Small intestine (tissue), 7 donors: Measurements from ENCODE around the gene OR8G5. TPM values are rescaled to one million over a fixed set of nuclear protein-coding genes. Genes with fewer than 3 reads are reported as not detected.

Experiments
- DNase-seq, 2 donors: peaks; one replicate each; pipeline versions ENCODE4 v3.0.0 to v3.0.0-alpha.2; 2013
- FAIRE-seq: peaks from 2 replicates; lab custom pipeline; 2012; peaks lifted over from hg19 to GRCh38; lab: Jason Lieb, UNC
- H3K27ac ChIP-seq, 3 donors: one replicate each; pipeline ENCODE4 v1.5.1; 2013; ENCODE audit warnings: low read length in 2 of 3, mild to moderate bottlenecking in 2 of 3, control low read depth in 1 of 3, inconsistent platforms in 1 of 3, low read depth in 1 of 3, moderate library complexity in 1 of 3
- H3K27me3 ChIP-seq, 3 donors: one replicate each; pipeline ENCODE4 v1.6.1; 2013; ENCODE audit warnings: low read length in 3 of 3, inconsistent platforms in 1 of 3; ENCODE audit not compliant: control insufficient read depth in 3 of 3, insufficient read depth in 3 of 3
- H3K36me3 ChIP-seq, 3 donors: one replicate each; pipeline ENCODE4 v1.6.1; 2013; ENCODE audit warnings: low read length in 3 of 3, inconsistent platforms in 1 of 3, low read depth in 1 of 3, mild to moderate bottlenecking in 1 of 3, moderate library complexity in 1 of 3; ENCODE audit not compliant: control insufficient read depth in 3 of 3, insufficient read depth in 2 of 3
- H3K4me1 ChIP-seq, 3 donors: one replicate each; pipeline ENCODE4 v1.6.1; 2013; ENCODE audit warnings: low read length in 2 of 3, inconsistent platforms in 1 of 3, low read depth in 1 of 3, mild to moderate bottlenecking in 1 of 3, moderate library complexity in 1 of 3; ENCODE audit not compliant: control insufficient read depth in 3 of 3, insufficient read depth in 2 of 3
- H3K4me3 ChIP-seq, 3 donors: one replicate each; pipeline ENCODE4 v1.5.1; 2013; ENCODE audit warnings: low read length in 3 of 3, control low read depth in 1 of 3, inconsistent platforms in 1 of 3, low read depth in 1 of 3, mild to moderate bottlenecking in 1 of 3, moderate library complexity in 1 of 3
- H3K9me3 ChIP-seq, 2 donors: one replicate each; pipeline ENCODE4 v1.6.1; 2013; ENCODE audit warnings: low read depth in 1 of 2, low read length in 1 of 2; ENCODE audit not compliant: control insufficient read depth in 2 of 2, insufficient read depth in 1 of 2
- WGBS, 3 donors: extraction: QIAGEN DNeasy Blood & Tissue Kit; methylation state at CpG; one replicate each; pipeline ENCODE4 v1.1.7; 2013; 5-methylcytosine and 5-hydroxymethylcytosine counted together
- polyA plus RNA-seq, 4 donors: library from polyadenylated mRNA; stranded (reverse) in 3 of 4; unstranded in 1 of 4; fragments of 200-250 nt in 3 of 4; fragments of 120-200 nt in 1 of 4; gene quantifications; one replicate each; pipeline versions ENCODE4 v1.2.1 to v1.2.3, GENCODE V29; 2013
- donor health status: healthy with polysubstance abuse.
- donor health status: control.
- donor health status: control.
- donor health status: Bipolar disorder and iron deficiency.
- donor health status: healthy.

Gene OR8G5
- polyA plus RNA-seq, 4 donors, result not detected

DNA sequence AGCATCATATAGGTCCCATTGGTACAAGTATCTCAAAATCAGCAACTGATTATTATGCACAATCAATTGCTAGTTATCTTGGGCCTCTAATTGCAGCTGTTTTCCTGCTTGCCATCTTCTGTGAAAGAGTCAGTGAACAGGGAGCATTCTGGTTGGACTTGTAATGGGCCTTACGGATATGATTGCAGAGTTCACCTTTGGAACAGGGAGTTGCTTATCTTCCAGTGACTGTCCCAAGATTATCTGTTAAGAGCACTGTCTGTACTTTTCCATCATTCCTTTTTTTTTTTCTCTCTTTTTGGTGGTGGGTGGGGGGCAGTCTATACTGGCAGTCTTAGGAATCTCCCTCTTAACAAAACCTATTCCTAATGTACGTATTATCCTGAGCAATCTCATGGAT lies 17.8 kb downstream of the OR8G5 start:
- Histone ChIP-seq H3K36me3 (no peaks in the 10 kb centered on the region), H3K4me1 (no peaks in the 10 kb centered on the region), H3K4me3 (no peak overlapping the region), H3K27ac (no peak overlapping the region), H3K27me3 (no peaks in the 10 kb centered on the region), H3K9me3 (no peaks in the 10 kb centered on the region)
- WGBS, 3 donors, result 47 to 67% (median 57%) methylated on average over 2 of the region's 2 CpGs
- peak; percentile 3 to 45 for DNase-seq
- FAIRE-seq, result no peak

DNA sequence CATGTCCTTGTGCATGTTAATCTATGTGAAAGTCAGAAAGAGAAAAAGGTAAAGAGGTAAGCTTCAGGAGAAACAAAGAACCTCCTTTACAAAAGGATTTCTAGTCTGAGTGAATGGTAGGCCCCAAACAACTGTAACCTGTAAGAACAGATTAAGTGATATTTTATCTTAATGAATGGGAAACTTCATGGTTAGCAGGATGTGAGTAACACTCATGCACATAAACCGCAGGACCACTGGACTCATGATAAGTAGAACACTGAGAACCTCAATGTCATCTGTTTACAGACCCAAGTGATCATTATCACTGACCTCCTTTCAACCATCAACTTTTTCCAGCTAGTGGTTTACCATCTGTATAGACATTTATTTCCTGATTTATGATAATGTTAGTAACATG lies 19.9 kb downstream of the OR8G5 start:
- Histone ChIP-seq H3K27me3 (no peaks in the 10 kb centered on the region), H3K9me3 (no peaks in the 10 kb centered on the region), H3K4me3 (no peak overlapping the region), H3K36me3 (no peaks in the 10 kb centered on the region), H3K27ac (no peak overlapping the region), H3K4me1 (no peaks in the 10 kb centered on the region)
- WGBS, 3 donors, result 40 to 62% (median 55%) methylated on average over 1 of the region's 1 CpG
- peak in 1 of 2 donors; percentile 2 for DNase-seq
- FAIRE-seq, result no peak

DNA sequence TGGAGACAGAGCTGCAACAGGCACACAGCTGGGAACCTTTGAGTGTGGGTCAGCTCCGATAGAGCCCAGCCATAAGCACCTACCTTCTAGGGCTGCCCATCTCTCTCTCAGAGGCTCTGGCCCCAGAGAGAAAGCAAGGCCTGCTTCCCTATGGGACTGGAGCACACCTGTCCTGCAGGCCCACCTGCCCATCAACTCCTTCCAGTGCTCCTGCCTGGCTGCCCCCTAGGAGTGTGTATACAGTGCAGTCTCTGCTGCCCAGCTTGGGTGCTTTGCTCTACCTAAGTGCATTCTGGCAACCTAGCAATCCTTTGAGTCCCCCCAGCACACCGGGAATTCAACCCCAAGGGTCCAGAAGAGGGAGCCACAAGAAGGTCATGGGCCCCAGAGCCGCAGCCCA lies 21.0 kb downstream of the OR8G5 start:
- H3K4me3 ChIP-seq, result no peak overlapping the region
- no peaks in the 10 kb centered on the region for H3K9me3 ChIP-seq
- FAIRE-seq, result no peak
- peak overlapping the region in 1 of 3 donors; percentile 45 for H3K27ac ChIP-seq
- WGBS, 3 donors, result 58 to 85% (median 72%) methylated on average over 3 of the region's 3 CpGs
- H3K36me3 ChIP-seq, result no peaks in the 10 kb centered on the region
- H3K4me1 ChIP-seq, result no peaks in the 10 kb centered on the region
- DNase-seq, result no peak
- H3K27me3 ChIP-seq, result no peaks in the 10 kb centered on the region

DNA sequence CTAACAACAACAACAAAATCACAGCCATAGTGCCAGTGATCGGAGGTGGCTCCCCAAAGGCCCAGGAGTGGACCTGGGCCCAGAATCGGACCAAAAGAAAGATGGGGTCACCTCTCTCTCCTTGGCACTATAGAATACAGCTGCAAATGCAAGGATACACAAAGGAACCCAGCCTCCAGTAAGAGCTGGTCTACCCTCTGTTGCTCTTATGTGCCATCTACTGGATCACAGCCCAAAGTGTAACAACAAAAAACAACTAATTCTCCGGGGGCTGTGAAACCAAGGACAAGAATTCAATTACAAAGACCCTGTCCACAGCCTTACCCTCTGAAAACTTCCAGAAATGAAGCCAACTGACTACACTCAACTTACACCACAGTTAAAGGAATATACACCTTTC lies 21.6 kb downstream of the OR8G5 start:
- FAIRE-seq, result no peak
- H3K4me1 ChIP-seq, result no peaks in the 10 kb centered on the region
- DNase-seq, result no peak
- H3K4me3 ChIP-seq, result no peak overlapping the region
- no peaks in the 10 kb centered on the region for H3K36me3 ChIP-seq
- WGBS, 3 donors, result 61 to 78% (median 75%) methylated on average over 3 of the region's 3 CpGs
- peak overlapping the region in 1 of 3 donors; percentile 3 for H3K27ac ChIP-seq
- no peaks in the 10 kb centered on the region for H3K9me3 ChIP-seq
- no peaks in the 10 kb centered on the region for H3K27me3 ChIP-seq

DNA sequence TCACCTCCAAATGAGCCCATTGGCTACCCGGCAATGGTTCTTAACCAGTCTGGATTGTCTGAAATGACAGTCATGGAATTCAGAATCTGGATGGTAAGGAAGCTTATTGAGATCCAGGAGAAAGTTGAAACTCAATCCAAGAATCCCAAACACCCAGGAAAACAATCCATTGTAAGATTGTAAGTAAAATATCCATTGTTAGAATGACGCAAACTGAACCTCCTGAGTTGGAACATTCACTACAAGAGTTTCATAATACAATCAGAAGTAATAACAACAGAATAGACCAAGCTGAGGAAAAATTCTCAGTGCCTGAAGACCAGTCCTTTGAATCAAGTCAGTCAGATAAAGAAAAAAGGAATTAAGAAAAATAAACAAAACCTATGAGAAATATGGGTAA lies 22.1 kb downstream of the OR8G5 start:
- H3K27ac ChIP-seq, result no peak overlapping the region
- no peaks in the 10 kb centered on the region for H3K9me3 ChIP-seq
- DNase-seq (no peak), FAIRE-seq (no peak)
- no peaks in the 10 kb centered on the region for H3K27me3 ChIP-seq
- no peak overlapping the region for H3K4me3 ChIP-seq
- no peaks in the 10 kb centered on the region for H3K36me3 ChIP-seq
- H3K4me1 ChIP-seq, result no peaks in the 10 kb centered on the region
- WGBS, 3 donors, result 62 to 87% (median 63%) methylated on average over 2 of the region's 2 CpGs

DNA sequence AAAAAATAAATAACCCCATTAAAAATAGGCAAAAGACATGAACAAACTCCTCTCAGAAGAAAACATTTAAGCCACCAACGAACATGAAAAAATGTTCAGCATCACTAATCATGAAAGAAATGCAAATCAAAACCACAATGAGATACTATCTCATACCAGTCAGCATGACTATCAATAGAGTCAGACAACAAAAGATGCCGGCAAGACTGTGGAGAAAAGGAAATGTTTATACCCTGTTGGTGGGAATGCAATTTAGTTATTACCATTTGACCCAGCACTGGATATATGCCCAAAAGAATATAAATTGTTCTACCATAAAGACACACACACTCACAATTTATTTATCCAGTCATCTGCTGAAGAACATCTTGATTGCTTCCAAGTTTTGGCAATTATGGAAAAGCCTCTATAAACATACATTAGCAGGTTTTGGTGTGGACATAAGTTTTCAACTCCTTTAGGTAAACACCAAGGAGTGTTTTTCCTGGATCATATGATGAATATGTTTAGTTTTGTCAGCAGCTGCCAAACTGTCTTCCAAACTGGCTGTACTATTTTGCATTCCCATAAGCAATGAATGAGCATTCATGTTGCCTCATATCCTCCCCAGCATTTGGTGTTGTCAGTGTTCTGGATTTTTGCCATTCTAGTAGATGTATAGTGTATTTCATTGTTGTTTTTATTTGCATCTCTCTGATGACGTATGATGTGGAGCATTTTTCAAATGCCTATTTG lies 29.6 kb downstream of the OR8G5 start:
- Histone ChIP-seq H3K36me3 (no peaks in the 10 kb centered on the region), H3K4me3 (no peak overlapping the region), H3K27me3 (no peaks in the 10 kb centered on the region), H3K9me3 (no peaks in the 10 kb centered on the region), H3K4me1 (no peaks in the 10 kb centered on the region), H3K27ac (no peak overlapping the region)
- FAIRE-seq (no peak), DNase-seq (no peak)
- WGBS, 3 donors, result 51 to 66% (median 65%) methylated on average over 3 of the region's 3 CpGs

DNA sequence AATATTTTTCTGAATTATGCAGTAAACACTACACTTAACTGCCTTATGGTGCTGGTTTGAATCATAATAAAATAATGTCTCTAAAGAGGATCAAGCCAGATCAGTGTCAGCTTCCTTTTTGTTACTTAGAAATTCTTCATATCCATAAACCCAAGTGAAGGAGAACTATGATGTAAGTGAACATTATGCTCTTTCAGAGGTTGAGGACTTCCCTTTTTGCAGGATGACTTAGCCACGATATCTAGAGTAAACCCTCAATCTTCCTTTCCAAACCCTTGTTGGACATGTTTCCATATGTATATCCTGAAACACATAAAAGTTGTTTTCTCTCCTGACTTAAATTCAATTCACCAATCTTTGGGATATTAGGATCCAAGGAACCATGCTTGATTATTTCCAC lies 38.5 kb downstream of the OR8G5 start:
- no peak for DNase-seq
- Histone ChIP-seq H3K27ac (no peak overlapping the region), H3K9me3 (no peaks in the 10 kb centered on the region), H3K4me1 (no peaks in the 10 kb centered on the region), H3K4me3 (no peak overlapping the region), H3K27me3 (no peaks in the 10 kb centered on the region), H3K36me3 (no peaks in the 10 kb centered on the region)
- FAIRE-seq, result no peak
- WGBS, 3 donors, result 65 to 69% (median 65%) methylated on average over 1 of the region's 1 CpG

DNA sequence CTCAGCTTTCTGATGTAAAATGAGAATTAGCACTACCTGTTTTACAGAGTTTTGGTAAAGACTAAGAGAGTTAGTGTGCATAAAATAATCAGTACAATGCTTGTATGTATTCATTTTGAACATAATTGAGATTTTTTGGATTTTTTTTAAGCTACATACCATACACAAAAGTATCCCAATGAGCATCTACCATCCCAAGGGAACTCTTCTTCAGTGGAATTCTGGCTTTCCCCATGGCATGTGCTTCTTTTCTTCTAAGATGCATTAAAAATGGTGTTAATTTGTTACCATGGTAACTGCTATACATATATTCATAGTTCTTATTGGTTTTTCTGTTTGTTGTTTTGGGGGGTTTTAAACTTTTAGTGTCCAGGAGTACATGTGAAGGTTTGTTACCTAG lies 39.8 kb downstream of the OR8G5 start:
- no peaks in the 10 kb centered on the region for H3K9me3 ChIP-seq
- DNase-seq (no peak), FAIRE-seq (no peak)
- no peaks in the 10 kb centered on the region for H3K36me3 ChIP-seq
- no peaks in the 10 kb centered on the region for H3K4me1 ChIP-seq
- H3K27ac ChIP-seq, result no peak overlapping the region
- no peak overlapping the region for H3K4me3 ChIP-seq
- no peaks in the 10 kb centered on the region for H3K27me3 ChIP-seq

DNA sequence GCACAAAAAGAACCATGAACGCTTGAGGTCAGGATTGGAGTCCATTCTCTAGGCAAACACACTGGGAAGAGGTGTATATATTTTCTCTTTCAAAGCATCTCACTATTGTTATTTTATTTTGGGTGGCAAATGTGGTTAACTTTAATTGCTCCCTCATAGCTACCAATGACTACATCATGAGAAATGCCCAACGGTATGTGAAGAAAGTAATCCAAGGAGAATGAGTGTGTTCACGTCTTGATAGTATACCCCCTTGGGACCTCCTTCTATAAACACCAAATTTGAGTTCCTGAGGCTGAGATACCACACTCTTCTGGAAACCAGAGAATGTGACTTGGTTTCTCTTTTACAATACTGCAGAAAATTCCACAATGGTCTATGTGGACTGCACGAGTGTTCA lies 41.7 kb downstream of the OR8G5 start:
- Histone ChIP-seq H3K4me3 (no peak overlapping the region), H3K9me3 (no peaks in the 10 kb centered on the region), H3K36me3 (no peaks in the 10 kb centered on the region), H3K27me3 (no peaks in the 10 kb centered on the region), H3K4me1 (no peaks in the 10 kb centered on the region), H3K27ac (no peak overlapping the region)
- FAIRE-seq (no peak), DNase-seq (no peak)
- WGBS, 3 donors, result 83 to 85% (median 83%) methylated on average over 4 of the region's 4 CpGs
